ENCODE results near the gene TNIK. TPM values are rescaled to one million over a fixed set of nuclear protein-coding genes. Genes with fewer than 3 reads are reported as not detected.

Gene TNIK
- total RNA-seq, 1 experiment from 2014 or later = 22.4 TPM

GRCh38 chr3:171487382-171487781 is 27.2 kb upstream of the TNIK start:
- intact Hi-C loops (cut with micrococcal nuclease; ENCODE audit: unreplicated experiment) = no loop called here
- Histone ChIP-seq H3K4me1 (peaks cover 22% of the 10 kb centered on the region), H3K27me3 (replicated peaks; ENCODE audit: control insufficient read depth, insufficient read depth, low read length) (no peaks in the 10 kb centered on the region), H3K4me3 (ENCODE audit: low read depth, low read length) (no peak overlapping the region), H3K36me3 (ENCODE audit: control insufficient read depth, insufficient read depth, low read length) (no peaks in the 10 kb centered on the region), H3K9me3 (no peaks in the 10 kb centered on the region)
- POLR2A ChIA-PET = no interaction called here
- Mint-ChIP-seq H3K27me3 (ENCODE audit: insufficient read depth, unreplicated experiment) (no peaks in the 10 kb centered on the region), H3K4me3 (ENCODE audit: unreplicated experiment) (no peak overlapping the region), H3K27ac (ENCODE audit: unreplicated experiment) (no peak overlapping the region), H3K4me1 (ENCODE audit: low read depth, unreplicated experiment) (no peaks in the 10 kb centered on the region), H3K9me3 (ENCODE audit: unreplicated experiment) (no peaks in the 10 kb centered on the region), H3K36me3 (ENCODE audit: insufficient read depth, unreplicated experiment) (no peaks in the 10 kb centered on the region)
- BruUV-seq (replicated peaks) = no TSS peak
- no peak for TF ChIP-seq CTCF (IDR thresholded peaks at IDR 0.05; ENCODE audit: insufficient read depth in 1 of 2, low read depth in 1 of 2, low read length in 1 of 2, severe bottlenecking in 1 of 2, unreplicated experiment in 1 of 2)
- no peak for DNase-seq
- CTCF ChIA-PET = no interaction called here

- TF ChIP-seq CTCF (IDR thresholded peaks at IDR 0.05; ENCODE audit: insufficient read depth in 1 of 2, low read depth in 1 of 2, low read length in 1 of 2, severe bottlenecking in 1 of 2, unreplicated experiment in 1 of 2) = no peak
- POLR2A ChIA-PET = no interaction called here
- Histone ChIP-seq H3K27me3 (replicated peaks; ENCODE audit: control insufficient read depth, insufficient read depth, low read length) (no peaks in the 10 kb centered on the region), H3K36me3 (ENCODE audit: control insufficient read depth, insufficient read depth, low read length) (no peaks in the 10 kb centered on the region), H3K9me3 (no peaks in the 10 kb centered on the region), H3K4me3 (ENCODE audit: low read depth, low read length) (no peak overlapping the region), H3K4me1 (peaks cover 22% of the 10 kb centered on the region)
- Mint-ChIP-seq H3K4me3 (ENCODE audit: unreplicated experiment) (no peak overlapping the region), H3K36me3 (ENCODE audit: insufficient read depth, unreplicated experiment) (no peaks in the 10 kb centered on the region), H3K9me3 (ENCODE audit: unreplicated experiment) (no peaks in the 10 kb centered on the region), H3K27ac (ENCODE audit: unreplicated experiment) (no peak overlapping the region), H3K4me1 (ENCODE audit: low read depth, unreplicated experiment) (peaks cover 7% of the 10 kb centered on the region), H3K27me3 (ENCODE audit: insufficient read depth, unreplicated experiment) (no peaks in the 10 kb centered on the region)
- CTCF ChIA-PET = no interaction called here
- DNase-seq = no peak
- intact Hi-C loops (cut with micrococcal nuclease; ENCODE audit: unreplicated experiment) = no loop called here
- BruUV-seq (replicated peaks) = no TSS peak
These were observed 25.1 kb upstream of the TNIK start for GRCh38 chr3:171485338-171485737.

- no peak for DNase-seq
- H3K4me1 Mint-ChIP-seq (ENCODE audit: low read depth, unreplicated experiment) = peaks cover 7% of the 10 kb centered on the region
- no TSS peak for BruUV-seq (replicated peaks)
- no peaks in the 10 kb centered on the region for H3K9me3 Mint-ChIP-seq (ENCODE audit: unreplicated experiment)
- no peak for TF ChIP-seq CTCF (IDR thresholded peaks at IDR 0.05; ENCODE audit: insufficient read depth in 1 of 2, low read depth in 1 of 2, low read length in 1 of 2, severe bottlenecking in 1 of 2, unreplicated experiment in 1 of 2)
- intact Hi-C loops (cut with micrococcal nuclease; ENCODE audit: unreplicated experiment) = no loop called here
- Histone ChIP-seq H3K4me1 (no peaks in the 10 kb centered on the region), H3K9me3 (no peaks in the 10 kb centered on the region), H3K27me3 (replicated peaks; ENCODE audit: control insufficient read depth, insufficient read depth, low read length) (no peaks in the 10 kb centered on the region), H3K4me3 (ENCODE audit: low read depth, low read length) (no peak overlapping the region), H3K36me3 (ENCODE audit: control insufficient read depth, insufficient read depth, low read length) (no peaks in the 10 kb centered on the region)
- H3K36me3 Mint-ChIP-seq (ENCODE audit: insufficient read depth, unreplicated experiment) = no peaks in the 10 kb centered on the region
- CTCF ChIA-PET = no interaction called here
- no peak overlapping the region for H3K4me3 Mint-ChIP-seq (ENCODE audit: unreplicated experiment)
- H3K27ac Mint-ChIP-seq (ENCODE audit: unreplicated experiment) = no peak overlapping the region
- no peaks in the 10 kb centered on the region for H3K27me3 Mint-ChIP-seq (ENCODE audit: insufficient read depth, unreplicated experiment)
- POLR2A ChIA-PET = no interaction called here
These were observed 20.8 kb upstream of the TNIK start for GRCh38 chr3:171481011-171481410.

All from Caco-2 (cell line).